Measurements from ENCODE around the gene ZNF608. TPM values are rescaled to one million over a fixed set of nuclear protein-coding genes. Genes with fewer than 3 reads are reported as not detected.

The ZNF608 gene
- total RNA-seq, 1 donor from 2014 or later, result 6.8 TPM

DNA sequence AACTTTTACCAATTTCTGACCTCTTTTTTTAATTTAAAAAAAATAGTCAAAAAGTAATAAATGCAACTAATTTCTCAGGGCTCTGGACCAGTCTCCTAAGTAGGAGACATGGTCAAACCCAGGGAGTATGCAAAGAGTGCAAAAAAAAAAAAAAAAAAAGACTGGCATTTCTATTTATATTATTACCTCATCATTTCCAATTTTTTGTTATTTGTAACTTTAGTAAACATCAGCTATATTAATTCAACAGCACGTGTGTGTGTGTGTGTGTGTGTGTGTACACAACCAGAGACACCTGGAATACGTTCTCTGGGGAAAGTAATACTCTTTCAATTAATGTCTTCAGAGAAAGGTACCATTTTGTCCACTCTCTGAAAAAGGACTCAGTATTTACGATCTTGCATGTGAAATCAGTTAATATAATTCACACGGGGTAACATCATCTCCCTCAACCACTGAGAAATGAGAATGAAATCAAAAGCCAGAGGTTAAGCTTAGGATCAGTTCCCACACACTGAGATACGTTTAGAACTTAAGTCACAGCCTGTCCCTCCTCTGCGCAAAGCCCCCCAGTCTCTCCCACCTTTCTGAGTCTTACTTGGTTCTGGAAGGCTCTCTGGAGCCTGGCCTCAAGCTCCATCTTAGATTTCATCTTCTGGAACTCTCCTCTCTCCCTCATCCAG is 21.9 kb downstream of the ZNF608 start:
- intact Hi-C loops (cut with micrococcal nuclease), result no loop called here
- no peak overlapping the region for H3K27ac ChIP-seq (replicated peaks)
- peaks cover 29% of the 10 kb centered on the region for H3K4me1 ChIP-seq

DNA sequence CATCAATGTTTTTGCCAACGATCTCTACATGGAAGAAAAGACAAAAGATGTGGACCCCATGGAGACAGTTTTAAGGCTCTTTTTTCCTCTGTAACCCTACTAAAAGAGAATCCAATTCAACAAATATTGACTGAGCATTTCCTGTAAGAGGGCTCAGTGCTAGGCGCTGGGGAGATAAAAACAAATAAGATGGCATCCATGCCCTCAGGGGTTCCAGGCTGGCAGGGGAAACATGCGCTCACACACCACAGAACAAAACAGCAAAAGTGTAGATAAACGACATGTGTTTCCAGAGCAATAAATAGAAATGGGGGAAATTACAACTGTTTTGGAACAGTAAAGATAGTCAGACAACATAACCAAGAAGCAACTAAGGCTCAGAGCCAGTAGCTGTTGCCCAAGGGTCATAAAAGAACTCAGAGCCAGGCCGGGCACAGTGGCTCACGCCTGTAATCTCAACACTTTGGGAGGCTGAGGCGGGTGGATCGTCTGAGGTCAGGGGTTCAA is 25.2 kb downstream of the ZNF608 start:
- Histone ChIP-seq H3K27me3 (ENCODE audit: low read depth) (no peaks in the 10 kb centered on the region), H3K4me3 (no peak overlapping the region), H3K9me3 (replicated peaks) (no peaks in the 10 kb centered on the region), H3K27ac (replicated peaks) (no peak overlapping the region), H3K4me1 (peaks cover 38% of the 10 kb centered on the region), H3K36me3 (no peaks in the 10 kb centered on the region)
- DNase-seq, result no peak
- intact Hi-C loops (cut with micrococcal nuclease), result no loop called here
- TF ChIP-seq, protein P1, sequence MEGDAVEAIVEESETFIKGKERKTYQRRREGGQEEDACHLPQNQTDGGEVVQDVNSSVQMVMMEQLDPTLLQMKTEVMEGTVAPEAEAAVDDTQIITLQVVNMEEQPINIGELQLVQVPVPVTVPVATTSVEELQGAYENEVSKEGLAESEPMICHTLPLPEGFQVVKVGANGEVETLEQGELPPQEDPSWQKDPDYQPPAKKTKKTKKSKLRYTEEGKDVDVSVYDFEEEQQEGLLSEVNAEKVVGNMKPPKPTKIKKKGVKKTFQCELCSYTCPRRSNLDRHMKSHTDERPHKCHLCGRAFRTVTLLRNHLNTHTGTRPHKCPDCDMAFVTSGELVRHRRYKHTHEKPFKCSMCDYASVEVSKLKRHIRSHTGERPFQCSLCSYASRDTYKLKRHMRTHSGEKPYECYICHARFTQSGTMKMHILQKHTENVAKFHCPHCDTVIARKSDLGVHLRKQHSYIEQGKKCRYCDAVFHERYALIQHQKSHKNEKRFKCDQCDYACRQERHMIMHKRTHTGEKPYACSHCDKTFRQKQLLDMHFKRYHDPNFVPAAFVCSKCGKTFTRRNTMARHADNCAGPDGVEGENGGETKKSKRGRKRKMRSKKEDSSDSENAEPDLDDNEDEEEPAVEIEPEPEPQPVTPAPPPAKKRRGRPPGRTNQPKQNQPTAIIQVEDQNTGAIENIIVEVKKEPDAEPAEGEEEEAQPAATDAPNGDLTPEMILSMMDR (IDR thresholded peaks at IDR 0.05; ENCODE audit: borderline replicate concordance), result no peak

More for the DNA sequence above, 21.9 kb downstream of the ZNF608 start:
- Histone ChIP-seq H3K4me3 (no peak overlapping the region), H3K9me3 (replicated peaks) (no peaks in the 10 kb centered on the region), H3K27me3 (ENCODE audit: low read depth) (no peaks in the 10 kb centered on the region), H3K36me3 (no peaks in the 10 kb centered on the region)
- DNase-seq, result no peak
- TF ChIP-seq, protein P1 (IDR thresholded peaks at IDR 0.05; ENCODE audit: borderline replicate concordance), result no peak

DNA sequence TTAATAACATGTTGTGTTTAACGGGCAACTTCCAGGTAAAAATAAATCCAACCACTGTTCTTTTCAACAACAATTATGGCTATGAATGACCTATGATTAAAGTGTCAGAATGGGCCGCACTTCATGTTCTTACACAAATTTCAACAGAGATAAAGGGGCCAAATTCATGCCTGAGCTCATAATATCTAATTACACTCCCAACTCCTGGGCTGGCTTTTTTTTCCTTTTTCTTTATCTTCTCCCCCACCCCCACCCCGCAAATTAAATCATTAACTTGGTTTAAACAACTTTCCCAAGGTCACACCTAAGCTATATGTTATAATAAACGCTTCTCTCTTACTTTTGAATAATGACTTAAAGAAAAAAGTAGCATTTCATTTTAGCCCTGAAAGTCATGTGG is 25.8 kb downstream of the ZNF608 start:
- no peaks in the 10 kb centered on the region for H3K36me3 ChIP-seq
- TF ChIP-seq, protein P1 (IDR thresholded peaks at IDR 0.05; ENCODE audit: borderline replicate concordance), result no peak
- H3K27ac ChIP-seq (replicated peaks), result no peak overlapping the region
- no peaks in the 10 kb centered on the region for H3K27me3 ChIP-seq (ENCODE audit: low read depth)
- no peaks in the 10 kb centered on the region for H3K9me3 ChIP-seq (replicated peaks)
- peaks cover 38% of the 10 kb centered on the region for H3K4me1 ChIP-seq
- no peak overlapping the region for H3K4me3 ChIP-seq
- intact Hi-C loops (cut with micrococcal nuclease), result no loop called here
- DNase-seq, result no peak

DNA sequence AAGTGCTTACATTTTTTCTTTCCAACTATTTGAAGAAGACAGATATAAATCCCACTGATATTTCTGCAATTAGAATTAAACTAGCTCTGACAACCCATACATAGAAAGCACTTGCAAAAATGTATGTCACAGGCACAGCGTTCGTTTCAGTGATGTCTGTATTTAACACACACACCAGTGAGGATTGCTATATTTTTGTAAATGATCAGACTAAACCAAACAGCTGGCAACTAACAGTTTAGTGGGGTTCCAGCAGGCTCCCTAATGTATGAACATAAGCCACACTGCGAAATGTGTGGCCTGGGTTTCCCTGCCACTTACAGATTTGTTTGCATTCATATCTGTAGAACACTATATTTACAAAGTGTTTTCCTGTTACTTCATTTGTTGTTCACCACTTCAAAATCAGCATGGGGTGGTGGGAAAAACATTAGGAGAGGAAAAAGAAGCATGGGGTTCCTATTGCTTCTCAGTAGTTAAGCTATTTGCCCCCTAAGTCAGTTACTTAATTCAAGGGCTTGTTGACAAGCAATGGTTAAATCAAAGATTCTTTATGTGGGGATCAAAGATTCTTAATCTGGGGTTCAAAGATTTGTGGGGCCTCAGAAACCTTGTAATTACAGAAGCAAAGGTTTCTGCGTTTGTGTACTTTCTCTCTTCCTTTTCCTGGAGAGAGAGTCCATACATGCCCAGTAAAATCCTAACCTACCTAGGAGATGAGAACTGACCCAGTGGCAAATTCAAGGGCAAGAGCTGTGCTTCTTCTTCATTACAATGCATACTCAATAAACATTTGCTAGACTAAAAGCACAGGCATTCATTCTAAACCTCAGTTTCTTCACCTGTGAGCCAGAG is 27.1 kb downstream of the ZNF608 start:
- DNase-seq, result no peak
- Histone ChIP-seq H3K9me3 (replicated peaks) (no peaks in the 10 kb centered on the region), H3K27ac (replicated peaks) (no peak overlapping the region), H3K4me3 (no peak overlapping the region), H3K36me3 (no peaks in the 10 kb centered on the region), H3K27me3 (ENCODE audit: low read depth) (no peaks in the 10 kb centered on the region), H3K4me1 (peaks cover 38% of the 10 kb centered on the region)
- intact Hi-C loops (cut with micrococcal nuclease), result no loop called here
- TF ChIP-seq, protein P1 (IDR thresholded peaks at IDR 0.05; ENCODE audit: borderline replicate concordance), result no peak

DNA sequence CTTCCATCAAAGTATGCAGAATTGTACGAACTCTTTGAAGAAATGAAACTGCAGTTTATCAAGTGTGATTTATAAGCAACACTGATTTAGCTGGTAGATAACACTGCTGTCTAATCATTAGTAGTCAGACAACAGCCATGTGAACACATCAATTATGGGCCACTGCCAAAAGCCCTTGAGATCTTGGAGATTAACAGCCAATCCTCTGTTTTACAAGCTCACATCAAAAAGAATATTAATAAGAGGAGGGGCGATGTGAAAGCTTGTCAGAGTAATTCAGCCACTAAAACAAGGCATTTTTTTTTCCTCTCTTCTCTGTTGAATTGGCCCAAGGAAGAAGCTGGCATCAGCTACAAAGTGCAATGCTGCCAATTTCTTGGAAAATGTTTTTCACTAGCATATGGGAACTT is 28.1 kb downstream of the ZNF608 start:
- H3K4me3 ChIP-seq, result no peak overlapping the region
- H3K27me3 ChIP-seq (ENCODE audit: low read depth), result no peaks in the 10 kb centered on the region
- TF ChIP-seq, protein P1 (IDR thresholded peaks at IDR 0.05; ENCODE audit: borderline replicate concordance), result no peak
- DNase-seq, result no peak
- H3K36me3 ChIP-seq, result no peaks in the 10 kb centered on the region
- intact Hi-C loops (cut with micrococcal nuclease), result no loop called here
- no peaks in the 10 kb centered on the region for H3K9me3 ChIP-seq (replicated peaks)
- H3K27ac ChIP-seq (replicated peaks), result no peak overlapping the region
- peaks cover 44% of the 10 kb centered on the region for H3K4me1 ChIP-seq
